NT2/D1 (cell line): ENCODE measurements around the gene ITGAL.
"Not testable (repeated sequence)": the region's sequence is repeated elsewhere in the genome, so short reads cannot be mapped to it uniquely, and the experiment has no call there.

Experiments used
- DNase-seq: peaks from one replicate; pipeline ENCODE4 v3.0.0-alpha.2; 2011; ENCODE audit warnings: low read depth, low spot score
- H3K27me3 ChIP-seq: 2 replicates; pipeline ENCODE4 v1.6.0; 2011; ENCODE audit warnings: mild to moderate bottlenecking; ENCODE audit not compliant: insufficient read length, insufficient read depth
- H3K36me3 ChIP-seq: 2 replicates; pipeline ENCODE4 v1.6.1; 2011; ENCODE audit warnings: mild to moderate bottlenecking, low read length, mixed read lengths; ENCODE audit not compliant: insufficient read depth, insufficient read length
- H3K4me1 ChIP-seq: 2 replicates; pipeline ENCODE4 v1.5.1; 2011; ENCODE audit not compliant: insufficient read depth, insufficient read length
- H3K4me3 ChIP-seq: 2 replicates; pipeline ENCODE4 v1.5.1; 2011; ENCODE audit warnings: low read depth; ENCODE audit not compliant: insufficient read length
- H3K9ac ChIP-seq: 2 replicates; pipeline ENCODE4 v1.6.0; 2011; ENCODE audit warnings: low read depth; ENCODE audit not compliant: insufficient read length
- H3K9me3 ChIP-seq: 2 replicates; pipeline ENCODE4 v1.5.1; 2011; ENCODE audit warnings: mild to moderate bottlenecking, low read length; ENCODE audit not compliant: insufficient read depth
- SUZ12 ChIP-seq: IDR thresholded peaks from 2 replicates; pipeline ENCODE4 v1.6.1; 2011; ENCODE audit not compliant: insufficient read length, insufficient read depth; ENCODE audit errors: extremely low read depth
- YY1 ChIP-seq: IDR thresholded peaks from 2 replicates; pipeline ENCODE4 v1.6.1; 2011; ENCODE audit not compliant: insufficient read length, insufficient read depth
- ZNF274 ChIP-seq: IDR thresholded peaks from 2 replicates; pipeline ENCODE4 v1.6.1; 2011; ENCODE audit warnings: mild to moderate bottlenecking, low read depth, low read length

ITGAL gene

GRCh38 chr16:30519120-30520049 lies 46.8 kb downstream of the ITGAL start:
- H3K9me3 ChIP-seq: no peaks in the 10 kb centered on the region
- TF ChIP-seq ZNF274 (no peak), SUZ12 (no peak)
- no peak for DNase-seq
- no peaks in the 10 kb centered on the region for H3K27me3 ChIP-seq
- peaks cover 3% of the 10 kb centered on the region for H3K4me1 ChIP-seq
- H3K36me3 ChIP-seq: peaks cover 4% of the 10 kb centered on the region
- H3K4me3 ChIP-seq: no peak overlapping the region
- no peak overlapping the region for H3K9ac ChIP-seq

- no peak for DNase-seq
- TF ChIP-seq SUZ12 (no peak), ZNF274 (no peak), YY1 (no peak)
- Histone ChIP-seq H3K4me3 (no peak overlapping the region), H3K4me1 (peaks cover 3% of the 10 kb centered on the region), H3K36me3 (peaks cover 18% of the 10 kb centered on the region), H3K9me3 (no peaks in the 10 kb centered on the region), H3K9ac (no peak overlapping the region), H3K27me3 (no peaks in the 10 kb centered on the region)
These were observed 48.9 kb downstream of the ITGAL start for GRCh38 chr16:30521476-30521872.

- no peak for TF ChIP-seq YY1
- no peak for TF ChIP-seq ZNF274
- no peak for TF ChIP-seq SUZ12
- DNase-seq: no peak
These were observed 49.5 kb downstream of the ITGAL start for GRCh38 chr16:30521873-30522641.

GRCh38 chr16:30522702-30523463 lies 50.3 kb downstream of the ITGAL start:
- H3K27me3 ChIP-seq, DNase-seq, H3K4me1 ChIP-seq, H3K4me3 ChIP-seq, H3K9me3 ChIP-seq, H3K9ac ChIP-seq: not testable (repeated sequence)
- peaks cover 18% of the 10 kb centered on the region for H3K36me3 ChIP-seq

More at GRCh38 chr16:30521873-30522641, 49.5 kb downstream of the ITGAL start:
- Histone ChIP-seq H3K27me3 (no peaks in the 10 kb centered on the region), H3K4me1 (peaks cover 3% of the 10 kb centered on the region), H3K9me3 (no peaks in the 10 kb centered on the region), H3K4me3 (no peak overlapping the region), H3K9ac (no peak overlapping the region), H3K36me3 (peaks cover 18% of the 10 kb centered on the region)

GRCh38 chr16:30523768-30524574 lies 51.4 kb downstream of the ITGAL start:
- H3K4me3 ChIP-seq: no peak overlapping the region
- TF ChIP-seq SUZ12 (no peak), YY1 (no peak), ZNF274 (no peak)
- H3K27me3 ChIP-seq: no peaks in the 10 kb centered on the region
- peaks cover 18% of the 10 kb centered on the region for H3K36me3 ChIP-seq
- DNase-seq: no peak
- H3K9me3 ChIP-seq: no peaks in the 10 kb centered on the region
- H3K4me1 ChIP-seq: peaks cover 6% of the 10 kb centered on the region
- H3K9ac ChIP-seq: no peak overlapping the region

GRCh38 chr16:30524575-30525568 lies 52.3 kb downstream of the ITGAL start:
- peaks cover 9% of the 10 kb centered on the region for H3K4me1 ChIP-seq
- peaks cover 18% of the 10 kb centered on the region for H3K36me3 ChIP-seq
- TF ChIP-seq YY1: no peak
- no peak for TF ChIP-seq SUZ12
- TF ChIP-seq ZNF274: no peak
- H3K4me3 ChIP-seq: no peak overlapping the region
- no peak overlapping the region for H3K9ac ChIP-seq
- H3K27me3 ChIP-seq: no peaks in the 10 kb centered on the region
- DNase-seq: no peak
- H3K9me3 ChIP-seq: no peaks in the 10 kb centered on the region
